ENCODE data around the gene PGPEP1. TPM values are rescaled to one million over a fixed set of nuclear protein-coding genes. Genes with fewer than 3 reads are reported as not detected.

PGPEP1 gene
- total and polyA plus RNA-seq, 10 of the 15 experiments (the other 5 are each of a cell fraction or from before 2014, with no cell fraction given) = 13.8 to 39.4 (median 17.0) TPM

- no peak for TF ChIP-seq RELB (IDR thresholded peaks at IDR 0.05; ENCODE audit: low read depth)
- TF ChIP-seq PAX8 (IDR thresholded peaks at IDR 0.05) = no peak
- TF ChIP-seq NFYB (IDR thresholded peaks at IDR 0.05; ENCODE audit: insufficient read depth, low read depth, low read length) = no peak
Measured at GRCh38 chr19:18342090-18342632, 1.8 kb downstream of the PGPEP1 start (continued).

GRCh38 chr19:18344582-18344950 lies 4.2 kb downstream of the PGPEP1 start:
- DNase-seq (ENCODE audit: low read depth, low spot score) = no peak
- Histone ChIP-seq H3K9me3 (replicated peaks; ENCODE audit: control insufficient read depth, insufficient read depth, low read length) (no peaks in the 10 kb centered on the region), H3K4me3 (no peak overlapping the region), H3K27me3 (replicated peaks in 1 of 2; ENCODE audit: control insufficient read depth in 2 of 2, insufficient read depth in 2 of 2, low read length in 1 of 2) (no peaks in the 10 kb centered on the region), H2AFZ (ENCODE audit: control insufficient read depth, low read depth, low read length) (no peak overlapping the region), H3K36me3 (ENCODE audit: control insufficient read depth in 2 of 2, insufficient read depth in 2 of 2, low read length in 1 of 2) (peaks cover 0 to 9% of the 10 kb centered on the region in 2 experiments; a peak in 1 of 4 replicates), H3K9ac (ENCODE audit: control insufficient read depth, insufficient read depth, low read length) (no peak overlapping the region), H3K79me2 (ENCODE audit: control insufficient read depth, insufficient read depth, low read length) (peaks cover 11% of the 10 kb centered on the region), H3K27ac (ENCODE audit: control insufficient read depth, insufficient read depth) (no peak overlapping the region), H4K20me1 (ENCODE audit: control insufficient read depth, insufficient read depth) (no peaks in the 10 kb centered on the region), H3K4me1 (ENCODE audit: control insufficient read depth, insufficient read depth, low read length) (peaks cover 14% of the 10 kb centered on the region), H3K4me2 (ENCODE audit: control insufficient read depth, insufficient read depth) (no peak overlapping the region)
- ChIA-PET RAD21 (ENCODE audit: unreplicated experiment) (interaction anchor here (0.6 kb wide), 1 partner anchor 35 kb away, joined by 3 read pairs; no protein-coding TSS in a partner anchor), POLR2A (interaction anchor here (0.7 to 1.0 kb wide), 3 partner anchors 22 to 120 kb away, joined by 3 to 7 read pairs (median 4); partner anchors contain the start of gene PDE4C), SMC1A (ENCODE audit: uncharacterized antibody, unreplicated experiment) (no interaction called here), CTCF (interaction anchor here (1.1 to 4.2 kb wide), 2 partner anchors 65 to 66 kb away, joined by 3 to 20 read pairs; no protein-coding TSS in a partner anchor)
- TF ChIP-seq CHD2 (IDR thresholded peaks at IDR 0.05; ENCODE audit: borderline replicate concordance, low read depth, low read length) = no peak
- TF ChIP-seq PML (IDR thresholded peaks at IDR 0.05; ENCODE audit: low read length) = no peak
- no peak for TF ChIP-seq ZNF24 (IDR thresholded peaks at IDR 0.05)
- TF ChIP-seq ZNF687 (IDR thresholded peaks at IDR 0.05) = no peak
- TF ChIP-seq ATF3 (IDR thresholded peaks at IDR 0.05; ENCODE audit: borderline replicate concordance, extremely low read depth, low read depth, low read length) = no peak
- no peak for TF ChIP-seq SMC3 (IDR thresholded peaks at IDR 0.05; ENCODE audit: borderline replicate concordance, low read length)
- no peak for TF ChIP-seq ZBTB33 (IDR thresholded peaks at IDR 0.05)
- TF ChIP-seq IRF5 (IDR thresholded peaks at IDR 0.05; ENCODE audit: borderline replicate concordance) = no peak
- no peak for TF ChIP-seq DPF2 (IDR thresholded peaks at IDR 0.05)
- in situ Hi-C loops (cut with MboI) (loop anchor here (5.0 kb wide), 1 partner anchor 63 kb away; no protein-coding TSS in a partner anchor), intact Hi-C loops (cut with micrococcal nuclease; ENCODE audit: unreplicated experiment) (loop anchor here (5.0 kb wide), 1 partner anchor 67 kb away; no protein-coding TSS in a partner anchor)
- ATAC-seq = no peak
- no TSS peak for BruUV-seq (replicated peaks)
- WGBS (ENCODE audit: insufficient coverage, insufficient replicate concordance, low lambda C conversion rate, missing lambda C conversion rate) = 67% methylated on average over 11 of the region's 13 CpGs
- no peak for FAIRE-seq
